Neuronal stem cell (in vitro differentiated cells): ENCODE data around the gene UNC13A.
"Not testable (repeated sequence)": the region's sequence is repeated elsewhere in the genome, so short reads cannot be mapped to it uniquely, and the experiment has no call there.

Experiments used
- DNase-seq: peaks from one replicate; pipeline ENCODE4 v3.0.0-alpha.2; 2013; ENCODE audit warnings: low spot score
- H2AFZ ChIP-seq: one replicate; pipeline ENCODE4 v1.6.1; 2013; ENCODE audit warnings: mild to moderate bottlenecking, low read length, inconsistent platforms
- H2AK5ac ChIP-seq: 2 replicates; pipeline ENCODE4 v1.6.1; 2013; ENCODE audit warnings: low read depth, mild to moderate bottlenecking, inconsistent platforms, low read length, moderate library complexity, mixed read lengths
- H2BK120ac ChIP-seq: 2 replicates; pipeline ENCODE4 v1.6.1; 2013; ENCODE audit warnings: low read depth, mild to moderate bottlenecking, inconsistent platforms, low read length, moderate library complexity, mixed read lengths
- H2BK12ac ChIP-seq: one replicate; pipeline ENCODE4 v1.6.1; 2013; ENCODE audit warnings: low read length, inconsistent platforms
- H2BK15ac ChIP-seq: 2 replicates; pipeline ENCODE4 v1.6.1; 2013; ENCODE audit warnings: mild to moderate bottlenecking, low read length, inconsistent platforms, mixed read lengths
- H2BK5ac ChIP-seq: one replicate; pipeline ENCODE4 v1.6.1; 2013; ENCODE audit warnings: inconsistent platforms, mild to moderate bottlenecking, low read length, moderate library complexity
- H3K14ac ChIP-seq: one replicate; pipeline ENCODE4 v1.6.1; 2013; ENCODE audit warnings: low read length, inconsistent platforms
- H3K18ac ChIP-seq: 2 replicates; pipeline ENCODE4 v1.6.1; 2013; ENCODE audit warnings: low read length, inconsistent platforms
- H3K23ac ChIP-seq: 2 replicates; pipeline ENCODE4 v1.6.1; 2013; ENCODE audit warnings: low read depth, mild to moderate bottlenecking, mixed read lengths, low read length, inconsistent platforms; ENCODE audit not compliant: poor library complexity
- H3K27ac ChIP-seq: replicated peaks from 3 replicates; pipeline ENCODE4 v1.5.1; 2013; ENCODE audit warnings: low read length, inconsistent platforms
- H3K27me3 ChIP-seq, 3 experiments: 2 replicates each; pipeline ENCODE4 v1.6.1; 2013; ENCODE audit warnings: low read length in 3 of 3, mild to moderate bottlenecking in 2 of 3, inconsistent platforms in 1 of 3, low read depth in 1 of 3, mixed read lengths in 1 of 3, moderate library complexity in 1 of 3; ENCODE audit not compliant: control insufficient read depth in 3 of 3, insufficient read depth in 3 of 3
- H3K36me3 ChIP-seq, 2 donors: replicated peaks in 1 of 2; 2 replicates each; pipeline ENCODE4 v1.6.1; 2013; ENCODE audit warnings: low read length in 2 of 2; ENCODE audit not compliant: control insufficient read depth in 2 of 2, insufficient read depth in 2 of 2
- H3K4ac ChIP-seq: 2 replicates; pipeline ENCODE4 v1.6.1; 2013; ENCODE audit warnings: inconsistent platforms, mild to moderate bottlenecking, low read length, moderate library complexity
- H3K4me1 ChIP-seq, 2 donors: 1 replicate in 1 of 2; 2 replicates in 1 of 2; pipeline ENCODE4 v1.6.1; 2013; ENCODE audit warnings: low read length in 2 of 2, low read depth in 1 of 2; ENCODE audit not compliant: control insufficient read depth in 2 of 2, insufficient read depth in 1 of 2
- H3K4me2 ChIP-seq: one replicate; pipeline ENCODE4 v1.6.1; 2013; ENCODE audit warnings: mild to moderate bottlenecking, low read length, inconsistent platforms; ENCODE audit not compliant: insufficient read depth, poor library complexity, severe bottlenecking
- H3K4me3 ChIP-seq, 2 donors: 2 replicates each; pipeline ENCODE4 v1.5.1; 2013; ENCODE audit warnings: low read length in 2 of 2, mild to moderate bottlenecking in 2 of 2, inconsistent platforms in 1 of 2, moderate library complexity in 1 of 2
- H3K79me1 ChIP-seq: one replicate; pipeline ENCODE4 v1.6.1; 2013; ENCODE audit warnings: low read depth, mild to moderate bottlenecking, inconsistent platforms, low read length, moderate library complexity
- H3K9ac ChIP-seq: one replicate; pipeline ENCODE4 v1.6.1; 2013; ENCODE audit warnings: mild to moderate bottlenecking, low read depth, low read length, inconsistent platforms; ENCODE audit not compliant: poor library complexity
- H3K9me3 ChIP-seq, 2 donors: replicated peaks in 1 of 2; 2 replicates each; pipeline versions ENCODE3 to v1.6.1; 2013; ENCODE audit warnings: low read length in 2 of 2, mild to moderate bottlenecking in 2 of 2, inconsistent platforms in 1 of 2, low read depth in 1 of 2, mixed read lengths in 1 of 2, moderate library complexity in 1 of 2; ENCODE audit not compliant: control insufficient read depth in 2 of 2, insufficient read depth in 1 of 2
- H4K8ac ChIP-seq: one replicate; pipeline ENCODE4 v1.6.1; 2013; ENCODE audit warnings: low read depth, mild to moderate bottlenecking, inconsistent platforms, low read length, moderate library complexity
- H4K91ac ChIP-seq: one replicate; pipeline ENCODE4 v1.6.1; 2013; ENCODE audit warnings: low read length, low read depth, mild to moderate bottlenecking, inconsistent platforms; ENCODE audit not compliant: poor library complexity
- WGBS, 2 donors: extraction: QIAGEN DNeasy Blood & Tissue Kit; methylation state at CpG; one replicate each; pipeline ENCODE4 v1.1.7; 2013; ENCODE audit warnings: missing lambda C conversion rate in 2 of 2, mixed read lengths in 1 of 2; ENCODE audit not compliant: insufficient read length in 2 of 2, insufficient replicate concordance in 1 of 2; ENCODE audit errors: extremely low coverage in 2 of 2; 5-methylcytosine and 5-hydroxymethylcytosine counted together

The UNC13A gene

DNA sequence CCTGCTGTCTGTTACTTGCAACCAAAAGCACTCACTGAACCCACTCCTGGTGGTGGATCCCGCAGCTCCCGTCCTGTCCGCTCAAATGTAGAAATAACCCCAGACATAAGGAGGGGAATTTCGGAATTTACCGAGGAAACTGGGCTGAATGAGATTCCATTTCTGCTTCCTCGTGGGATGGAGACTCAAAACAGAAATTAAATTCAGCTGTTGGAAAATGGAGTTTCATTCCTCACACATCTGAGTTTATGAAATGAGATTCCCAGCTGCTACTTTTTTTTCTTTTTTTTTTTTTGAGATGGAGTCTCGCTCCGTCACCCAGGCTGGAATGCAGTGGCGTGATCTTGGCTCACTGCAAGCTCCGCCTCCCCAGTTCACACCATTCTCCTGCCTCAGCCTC is 88.4 kb downstream of the UNC13A start:
- Histone ChIP-seq H3K4me3 (no peak overlapping the region), H3K18ac (no peak overlapping the region), H3K27ac (no peak overlapping the region), H3K4me1 (peaks cover 0 to 4% of the 10 kb centered on the region in 2 donors), H2BK120ac (no peak overlapping the region), H2BK12ac (no peak overlapping the region), H3K36me3 (no peaks in the 10 kb centered on the region), H3K4ac (no peak overlapping the region), H3K9ac (no peak overlapping the region), H2AK5ac (no peak overlapping the region), H3K27me3 (no peaks in the 10 kb centered on the region), H2BK15ac (no peak overlapping the region), H2BK5ac (no peak overlapping the region), H4K91ac (no peak overlapping the region), H3K23ac (no peak overlapping the region), H2AFZ (no peak overlapping the region), H3K9me3 (peaks cover 0 to 2% of the 10 kb centered on the region in 2 donors), H3K14ac (no peak overlapping the region), H3K4me2 (no peak overlapping the region), H3K79me1 (no peaks in the 10 kb centered on the region), H4K8ac (no peak overlapping the region)
- no peak for DNase-seq
- no CpG with 5 or more reads among the region's 10 CpGs for WGBS, 2 donors

DNA sequence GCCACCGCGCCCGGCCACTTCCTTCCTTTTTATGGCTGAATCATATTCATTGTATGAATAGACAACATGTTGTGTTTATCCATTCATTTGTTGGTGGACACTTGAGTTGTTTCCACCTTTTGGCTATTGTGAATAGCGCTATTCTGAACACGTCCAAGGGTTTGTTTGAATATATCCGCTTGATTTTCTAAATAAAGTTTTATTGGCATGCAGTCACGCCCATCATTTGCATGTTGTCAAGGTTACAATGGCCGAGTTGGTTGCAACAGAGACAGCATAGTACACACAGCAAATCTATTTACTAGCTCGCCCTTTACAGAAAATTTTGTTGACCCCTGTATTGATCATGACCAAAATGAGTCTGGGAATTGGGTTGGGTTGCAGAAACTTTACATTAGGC is 89.2 kb downstream of the UNC13A start:
- Histone ChIP-seq H3K79me1 (no peaks in the 10 kb centered on the region), H3K4me3 (no peak overlapping the region), H3K18ac (no peak overlapping the region), H2BK15ac (no peak overlapping the region), H2BK120ac (no peak overlapping the region), H3K9me3 (peaks cover 0 to 2% of the 10 kb centered on the region in 2 donors), H3K4me1 (peaks cover 0 to 4% of the 10 kb centered on the region in 2 donors), H4K91ac (no peak overlapping the region), H3K36me3 (no peaks in the 10 kb centered on the region), H3K4ac (no peak overlapping the region), H2AK5ac (no peak overlapping the region), H4K8ac (no peak overlapping the region), H3K23ac (no peak overlapping the region), H3K4me2 (no peak overlapping the region), H2AFZ (no peak overlapping the region), H2BK12ac (no peak overlapping the region), H3K27ac (no peak overlapping the region), H2BK5ac (no peak overlapping the region), H3K9ac (no peak overlapping the region), H3K27me3 (no peaks in the 10 kb centered on the region), H3K14ac (no peak overlapping the region)
- WGBS, 2 donors: no CpG with 5 or more reads among the region's 9 CpGs
- DNase-seq: no peak

- not testable (repeated sequence) for H4K8ac ChIP-seq, H3K9ac ChIP-seq, H3K18ac ChIP-seq, H3K4ac ChIP-seq, H3K36me3 ChIP-seq, H2AFZ ChIP-seq, H2AK5ac ChIP-seq, H3K4me1 ChIP-seq, DNase-seq, H3K23ac ChIP-seq, H3K27me3 ChIP-seq, H3K27ac ChIP-seq, H2BK120ac ChIP-seq, H2BK15ac ChIP-seq, H2BK5ac ChIP-seq, H2BK12ac ChIP-seq, H3K14ac ChIP-seq, H3K79me1 ChIP-seq, H3K9me3 ChIP-seq, H3K4me2 ChIP-seq, H4K91ac ChIP-seq, H3K4me3 ChIP-seq
- no CpG with 5 or more reads among the region's 8 CpGs for WGBS, 2 donors
Observed at GRCh38 chr19:17598063-17598462, 90.1 kb downstream of the UNC13A start.

DNA sequence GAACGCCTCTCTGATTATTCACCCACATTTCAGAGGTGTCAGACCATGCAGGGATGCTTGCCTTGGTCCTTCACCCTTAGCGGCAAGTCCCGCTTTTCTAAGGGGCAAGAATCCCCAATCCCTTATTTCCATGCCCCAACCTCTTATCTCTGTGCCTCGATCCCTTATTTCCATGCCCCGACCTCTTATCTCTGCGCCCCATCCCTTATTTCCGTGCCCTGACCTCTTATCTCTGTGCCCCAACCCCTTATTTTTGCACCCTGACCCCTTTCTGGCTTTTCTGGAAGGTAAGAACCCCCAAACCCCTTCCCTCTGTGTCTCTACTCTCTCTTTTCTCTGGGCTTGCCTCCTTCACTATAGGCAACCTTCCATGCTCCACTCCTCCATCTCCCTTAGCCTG is 93.9 kb downstream of the UNC13A start:
- not testable (repeated sequence) for H2BK15ac ChIP-seq, H3K23ac ChIP-seq, H3K27me3 ChIP-seq, H2BK120ac ChIP-seq, H3K9me3 ChIP-seq, H4K8ac ChIP-seq, DNase-seq, H3K79me1 ChIP-seq, H3K4me3 ChIP-seq, H2BK5ac ChIP-seq, H4K91ac ChIP-seq, H2AK5ac ChIP-seq, H3K4ac ChIP-seq, H3K4me1 ChIP-seq, H3K36me3 ChIP-seq, H2BK12ac ChIP-seq, H3K4me2 ChIP-seq, H3K14ac ChIP-seq, H3K9ac ChIP-seq, H3K18ac ChIP-seq, H3K27ac ChIP-seq, H2AFZ ChIP-seq
- no CpG with 5 or more reads among the region's 7 CpGs for WGBS, 2 donors
